ENCODE results near the gene ZNF473.

ZNF473 gene

GRCh38 chr19:50030937-50031336, 5.1 kb downstream of the ZNF473 start:
- Histone ChIP-seq H3K36me3 (ENCODE audit: control insufficient read depth, insufficient read depth, low read length, severe bottlenecking) (peaks cover 45% of the 10 kb centered on the region), H3K9ac (ENCODE audit: low read length) (no peak overlapping the region), H3K9me3 (ENCODE audit: control insufficient read depth, low read length) (no peaks in the 10 kb centered on the region), H3K4me1 (ENCODE audit: control insufficient read depth, insufficient read depth, low read length) (peaks cover 12% of the 10 kb centered on the region), H3K27me3 (replicated peaks; ENCODE audit: control insufficient read depth, insufficient read depth, low read length) (no peaks in the 10 kb centered on the region), H3K4me3 (ENCODE audit: low read length) (no peak overlapping the region)
- no peak for DNase-seq (ENCODE audit: low read depth)

- H3K9ac ChIP-seq (ENCODE audit: low read length): no peak overlapping the region
- peaks cover 5% of the 10 kb centered on the region for H3K4me1 ChIP-seq (ENCODE audit: control insufficient read depth, insufficient read depth, low read length)
- H3K36me3 ChIP-seq (ENCODE audit: control insufficient read depth, insufficient read depth, low read length, severe bottlenecking): peaks cover 73% of the 10 kb centered on the region
- DNase-seq (ENCODE audit: low read depth): peak; percentile 23
- no peaks in the 10 kb centered on the region for H3K27me3 ChIP-seq (replicated peaks; ENCODE audit: control insufficient read depth, insufficient read depth, low read length)
- no peaks in the 10 kb centered on the region for H3K9me3 ChIP-seq (ENCODE audit: control insufficient read depth, low read length)
- no peak overlapping the region for H3K4me3 ChIP-seq (ENCODE audit: low read length)
Observed at GRCh38 chr19:50036908-50037307, 11.1 kb downstream of the ZNF473 start.

- Histone ChIP-seq H3K4me3 (ENCODE audit: low read length) (no peak overlapping the region), H3K36me3 (ENCODE audit: control insufficient read depth, insufficient read depth, low read length, severe bottlenecking) (peaks cover 76% of the 10 kb centered on the region), H3K9me3 (ENCODE audit: control insufficient read depth, low read length) (peaks cover 15% of the 10 kb centered on the region), H3K9ac (ENCODE audit: low read length) (no peak overlapping the region), H3K27me3 (replicated peaks; ENCODE audit: control insufficient read depth, insufficient read depth, low read length) (no peaks in the 10 kb centered on the region), H3K4me1 (ENCODE audit: control insufficient read depth, insufficient read depth, low read length) (peaks cover 5% of the 10 kb centered on the region)
- no peak for DNase-seq (ENCODE audit: low read depth)
Observed at GRCh38 chr19:50039968-50040367, 14.2 kb downstream of the ZNF473 start.

- no peak overlapping the region for H3K4me3 ChIP-seq (ENCODE audit: low read length)
- no peak for DNase-seq (ENCODE audit: low read depth)
- H3K9me3 ChIP-seq (ENCODE audit: control insufficient read depth, low read length): peaks cover 25% of the 10 kb centered on the region
- no peak overlapping the region for H3K9ac ChIP-seq (ENCODE audit: low read length)
- peaks cover 83% of the 10 kb centered on the region for H3K36me3 ChIP-seq (ENCODE audit: control insufficient read depth, insufficient read depth, low read length, severe bottlenecking)
- H3K27me3 ChIP-seq (replicated peaks; ENCODE audit: control insufficient read depth, insufficient read depth, low read length): no peaks in the 10 kb centered on the region
- peaks cover 5% of the 10 kb centered on the region for H3K4me1 ChIP-seq (ENCODE audit: control insufficient read depth, insufficient read depth, low read length)
Observed at GRCh38 chr19:50040967-50041366, 15.2 kb downstream of the ZNF473 start.

DNA sequence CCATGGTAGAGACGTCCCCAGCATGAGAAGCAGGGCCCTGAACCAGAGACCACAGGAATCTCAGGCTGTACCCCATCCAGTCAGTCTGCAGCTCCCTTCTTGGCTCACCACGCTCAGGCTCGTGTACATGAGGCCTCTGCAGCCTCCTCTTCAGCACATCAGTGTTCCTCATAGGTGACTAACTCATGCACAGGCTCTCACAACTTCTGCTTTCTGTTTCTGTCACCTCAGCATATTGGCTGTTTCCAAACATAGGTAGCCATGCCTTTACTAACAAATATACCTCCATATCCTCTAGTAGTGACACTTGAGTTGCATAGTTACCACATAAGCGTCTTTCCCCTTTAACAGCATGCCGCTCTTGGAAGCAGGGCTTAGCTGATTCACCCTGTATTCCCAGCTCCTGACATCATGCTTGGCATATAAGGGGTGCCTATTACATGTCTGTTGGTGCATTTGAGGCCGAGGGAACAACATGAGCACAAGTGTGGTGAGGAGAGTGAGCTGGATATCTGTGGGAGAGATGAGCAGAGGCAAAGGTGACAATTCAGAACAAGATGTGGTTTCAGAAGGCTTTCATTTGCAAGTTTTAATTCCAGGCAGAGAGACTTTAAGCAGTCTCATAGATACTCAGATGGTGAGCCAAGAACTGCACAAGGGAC, 16.7 kb downstream of the ZNF473 start:
- Histone ChIP-seq H3K27me3 (replicated peaks; ENCODE audit: control insufficient read depth, insufficient read depth, low read length) (no peaks in the 10 kb centered on the region), H3K4me3 (ENCODE audit: low read length) (no peak overlapping the region), H3K36me3 (ENCODE audit: control insufficient read depth, insufficient read depth, low read length, severe bottlenecking) (peaks cover 89% of the 10 kb centered on the region)

DNA sequence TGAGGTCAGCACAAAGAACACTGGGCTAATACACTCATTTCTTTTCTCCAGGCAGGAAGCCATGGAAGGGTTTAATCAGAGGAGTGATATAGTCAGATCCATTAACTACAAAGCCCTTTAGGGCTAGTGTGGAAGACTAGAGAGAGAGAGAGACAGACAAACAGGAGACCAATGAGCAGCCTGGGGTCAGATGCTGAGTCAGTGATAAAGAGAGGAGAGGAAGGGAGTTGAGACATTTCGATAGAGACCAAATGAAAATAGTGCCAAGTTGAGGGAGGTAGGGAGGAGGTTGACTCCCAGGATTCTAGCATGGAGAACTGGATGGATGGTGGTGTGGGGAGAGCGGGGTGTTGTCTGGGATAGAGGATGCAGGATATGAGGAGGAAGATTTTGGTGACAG, 18.2 kb downstream of the ZNF473 start:
- Histone ChIP-seq H3K27me3 (replicated peaks; ENCODE audit: control insufficient read depth, insufficient read depth, low read length) (no peaks in the 10 kb centered on the region), H3K4me1 (ENCODE audit: control insufficient read depth, insufficient read depth, low read length) (peaks cover 5% of the 10 kb centered on the region), H3K9me3 (ENCODE audit: control insufficient read depth, low read length) (peaks cover 35% of the 10 kb centered on the region), H3K9ac (ENCODE audit: low read length) (no peak overlapping the region), H3K4me3 (ENCODE audit: low read length) (peak overlapping the region; percentile 18), H3K36me3 (ENCODE audit: control insufficient read depth, insufficient read depth, low read length, severe bottlenecking) (peaks cover 92% of the 10 kb centered on the region)
- no peak for DNase-seq (ENCODE audit: low read depth)

More for the DNA sequence above, 16.7 kb downstream of the ZNF473 start:
- H3K4me1 ChIP-seq (ENCODE audit: control insufficient read depth, insufficient read depth, low read length): peaks cover 5% of the 10 kb centered on the region
- peaks cover 35% of the 10 kb centered on the region for H3K9me3 ChIP-seq (ENCODE audit: control insufficient read depth, low read length)
- DNase-seq (ENCODE audit: low read depth): no peak
- H3K9ac ChIP-seq (ENCODE audit: low read length): no peak overlapping the region

- Histone ChIP-seq H3K27me3 (replicated peaks; ENCODE audit: control insufficient read depth, insufficient read depth, low read length) (no peaks in the 10 kb centered on the region), H3K9ac (ENCODE audit: low read length) (no peak overlapping the region), H3K4me3 (ENCODE audit: low read length) (peak overlapping the region; percentile 42), H3K9me3 (ENCODE audit: control insufficient read depth, low read length) (peaks cover 35% of the 10 kb centered on the region), H3K4me1 (ENCODE audit: control insufficient read depth, insufficient read depth, low read length) (no peaks in the 10 kb centered on the region), H3K36me3 (ENCODE audit: control insufficient read depth, insufficient read depth, low read length, severe bottlenecking) (peaks cover 83% of the 10 kb centered on the region)
- no peak for DNase-seq (ENCODE audit: low read depth)
Observed at GRCh38 chr19:50044922-50045321, 19.1 kb downstream of the ZNF473 start.

DNA sequence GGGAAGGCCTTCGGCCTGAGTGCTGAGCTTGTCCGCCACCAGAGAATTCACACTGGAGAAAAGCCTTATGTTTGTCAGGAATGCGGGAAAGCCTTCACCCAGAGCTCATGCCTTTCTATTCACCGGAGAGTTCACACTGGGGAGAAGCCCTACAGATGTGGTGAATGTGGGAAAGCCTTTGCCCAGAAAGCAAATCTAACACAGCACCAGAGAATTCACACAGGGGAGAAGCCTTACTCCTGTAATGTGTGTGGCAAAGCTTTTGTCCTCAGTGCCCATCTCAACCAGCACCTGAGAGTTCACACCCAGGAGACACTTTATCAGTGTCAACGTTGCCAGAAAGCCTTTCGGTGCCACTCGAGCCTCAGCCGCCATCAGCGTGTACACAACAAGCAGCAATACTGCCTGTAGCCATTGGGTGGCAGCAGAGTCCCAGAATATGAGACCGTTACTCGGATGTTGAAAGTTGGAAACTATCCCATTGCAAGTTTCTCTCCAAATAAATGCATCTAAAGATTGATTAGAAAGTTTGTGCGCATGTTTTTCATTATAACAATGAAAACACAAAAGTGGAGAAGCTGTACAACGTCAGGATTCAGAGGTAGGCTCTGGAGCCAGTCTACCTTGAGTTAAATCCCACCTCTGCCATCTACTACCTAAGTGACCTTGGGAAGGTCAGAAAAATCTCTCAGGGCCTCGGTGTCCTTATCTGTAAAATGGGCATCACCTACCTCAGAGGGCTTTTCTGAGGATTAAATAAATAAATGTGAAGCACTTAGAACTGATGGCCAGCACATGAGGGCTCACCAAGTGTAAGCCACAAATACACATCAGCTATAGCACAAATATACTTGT, 21.1 kb downstream of the ZNF473 start:
- H3K4me1 ChIP-seq (ENCODE audit: control insufficient read depth, insufficient read depth, low read length): no peaks in the 10 kb centered on the region
- peaks cover 63% of the 10 kb centered on the region for H3K36me3 ChIP-seq (ENCODE audit: control insufficient read depth, insufficient read depth, low read length, severe bottlenecking)
- DNase-seq (ENCODE audit: low read depth): peak; percentile 71
- H3K27me3 ChIP-seq (replicated peaks; ENCODE audit: control insufficient read depth, insufficient read depth, low read length): no peaks in the 10 kb centered on the region
- H3K4me3 ChIP-seq (ENCODE audit: low read length): no peak overlapping the region
- H3K9ac ChIP-seq (ENCODE audit: low read length): no peak overlapping the region
- peaks cover 35% of the 10 kb centered on the region for H3K9me3 ChIP-seq (ENCODE audit: control insufficient read depth, low read length)

GRCh38 chr19:50047671-50048070, 21.9 kb downstream of the ZNF473 start:
- Histone ChIP-seq H3K9ac (ENCODE audit: low read length) (no peak overlapping the region), H3K27me3 (replicated peaks; ENCODE audit: control insufficient read depth, insufficient read depth, low read length) (no peaks in the 10 kb centered on the region), H3K4me3 (ENCODE audit: low read length) (no peak overlapping the region), H3K9me3 (ENCODE audit: control insufficient read depth, low read length) (peaks cover 35% of the 10 kb centered on the region), H3K36me3 (ENCODE audit: control insufficient read depth, insufficient read depth, low read length, severe bottlenecking) (peaks cover 55% of the 10 kb centered on the region), H3K4me1 (ENCODE audit: control insufficient read depth, insufficient read depth, low read length) (no peaks in the 10 kb centered on the region)
- no peak for DNase-seq (ENCODE audit: low read depth)

- DNase-seq (ENCODE audit: low read depth): peak; percentile 97
Observed at GRCh38 chr19:50050406-50051227, 24.8 kb downstream of the ZNF473 start.

More at GRCh38 chr19:50050406-50051227, 24.8 kb downstream of the ZNF473 start:
- Histone ChIP-seq H3K9ac (ENCODE audit: low read length) (peak overlapping the region; percentile 59), H3K36me3 (ENCODE audit: control insufficient read depth, insufficient read depth, low read length, severe bottlenecking) (peaks cover 29% of the 10 kb centered on the region), H3K4me3 (ENCODE audit: low read length) (peak overlapping the region; percentile 86), H3K4me1 (ENCODE audit: control insufficient read depth, insufficient read depth, low read length) (no peaks in the 10 kb centered on the region), H3K27me3 (replicated peaks; ENCODE audit: control insufficient read depth, insufficient read depth, low read length) (no peaks in the 10 kb centered on the region), H3K9me3 (ENCODE audit: control insufficient read depth, low read length) (peaks cover 13% of the 10 kb centered on the region)
